ENCODE results near the gene LGALS14.

DNA sequence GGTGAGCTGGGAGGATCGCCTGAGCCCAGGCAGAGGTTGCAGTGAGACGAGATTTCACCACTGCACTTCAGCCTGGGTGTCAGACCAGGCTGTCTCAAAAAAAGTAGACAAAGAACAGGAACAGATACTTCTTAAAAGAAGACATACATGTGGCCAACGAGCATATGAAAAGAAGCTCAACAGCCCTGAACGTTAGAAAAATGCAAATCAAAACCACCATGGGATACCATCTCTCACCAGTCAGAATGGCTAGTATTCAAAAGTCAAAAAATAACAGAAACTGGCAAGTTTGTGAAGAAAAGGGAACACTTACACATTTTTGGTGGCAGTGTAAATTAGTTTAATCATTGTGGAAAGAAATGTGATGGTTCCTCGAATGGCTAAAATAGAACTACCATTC, 3.0 kb upstream of the LGALS14 start:
- TF ChIP-seq EZH2 (IDR thresholded peaks at IDR 0.05) (no peak), POLR2AphosphoS5 (IDR thresholded peaks at IDR 0.05; ENCODE audit: borderline replicate concordance, low read depth, low read length) (no peak), FOXP2 (optimal IDR thresholded peaks at IDR 0.05; ENCODE audit: control extremely low read depth, extremely low read length, insufficient read depth) (no peak)
